Neural progenitor cell (in vitro differentiated cells): ENCODE results near the gene CCR2. TPM values are rescaled to one million over a fixed set of nuclear protein-coding genes. Genes with fewer than 3 reads are reported as not detected.
A peak's percentile ranks its signal among the peaks of the same experiment; 100 is the strongest.

Source experiments
- DNase-seq: peaks from one replicate; pipeline ENCODE4 v3.0.0-alpha.2; 2016; ENCODE audit warnings: low spot score
- H2AFZ ChIP-seq: fragments of 200-600 bp; sonication (generic); replicated peaks from 2 replicates; pipeline ENCODE4 v1.6.1; 2016; ENCODE audit warnings: antibody characterized with exemption
- H3F3A ChIP-seq: fragments of 200-600 bp; sonication (generic); 2 replicates; pipeline ENCODE4 v1.6.1; 2016; ENCODE audit warnings: antibody characterized with exemption, low read depth
- H3K27ac ChIP-seq: fragments of 200-600 bp; sonication (generic); 2 replicates; pipeline ENCODE4 v1.5.1; 2016; ENCODE audit warnings: mild to moderate bottlenecking
- H3K27me3 ChIP-seq: fragments of 200-600 bp; sonication (generic); 2 replicates; pipeline ENCODE4 v1.6.1; 2016; ENCODE audit warnings: mild to moderate bottlenecking, moderate library complexity
- H3K36me3 ChIP-seq: fragments of 200-600 bp; sonication (generic); 2 replicates; pipeline ENCODE4 v1.5.1; 2016
- H3K4me1 ChIP-seq: fragments of 200-600 bp; sonication (generic); 2 replicates; pipeline ENCODE4 v1.6.1; 2016; ENCODE audit warnings: mixed run types
- H3K4me2 ChIP-seq: fragments of 200-600 bp; sonication (generic); 2 replicates; pipeline ENCODE4 v1.6.1; 2016
- H3K4me3 ChIP-seq: fragments of 200-600 bp; sonication (generic); 2 replicates; pipeline ENCODE4 v1.5.1; 2016
- H3K79me2 ChIP-seq: fragments of 200-600 bp; sonication (generic); 2 replicates; pipeline ENCODE4 v1.6.1; 2016; ENCODE audit warnings: low read depth
- H3K9ac ChIP-seq: fragments of 200-600 bp; sonication (generic); 2 replicates; pipeline ENCODE4 v1.6.1; 2016
- H3K9me3 ChIP-seq: fragments of 200-600 bp; sonication (generic); 2 replicates; pipeline ENCODE4 v1.5.1; 2016; ENCODE audit warnings: low read depth
- H4K20me1 ChIP-seq: fragments of 200-600 bp; sonication (generic); 2 replicates; pipeline ENCODE4 v1.6.1; 2016; ENCODE audit warnings: low read depth
- H3K27ac Mint-ChIP-seq: 3 replicates; pipeline ENCODE4 v1.8.0; 2021; ENCODE audit warnings: mixed read lengths
- H3K27me3 Mint-ChIP-seq: 2 replicates; pipeline ENCODE4 v1.8.0; 2022; ENCODE audit warnings: low read depth, mild to moderate bottlenecking, inconsistent platforms, moderate library complexity, mixed read lengths; ENCODE audit not compliant: insufficient read depth
- H3K36me3 Mint-ChIP-seq: 3 replicates; pipeline ENCODE4 v1.8.0; 2021; ENCODE audit warnings: mixed read lengths
- H3K4me1 Mint-ChIP-seq: 3 replicates; pipeline ENCODE4 v1.8.0; 2021; ENCODE audit warnings: mixed read lengths
- H3K4me3 Mint-ChIP-seq: 3 replicates; pipeline ENCODE4 v1.8.0; 2021; ENCODE audit warnings: mild to moderate bottlenecking, moderate library complexity, mixed read lengths
- H3K9me3 Mint-ChIP-seq: 3 replicates; pipeline ENCODE4 v1.8.0; 2020; ENCODE audit warnings: mixed read lengths
- EZH2 ChIP-seq: fragments of 200-600 bp; sonication (generic); IDR thresholded peaks from 2 replicates; pipeline ENCODE4 v1.6.1; 2017; ENCODE audit warnings: antibody characterized with exemption, mild to moderate bottlenecking, moderate library complexity
- EZH2phosphoT487 ChIP-seq: fragments of 200-600 bp; sonication (generic); IDR thresholded peaks from 2 replicates; pipeline ENCODE4 v1.6.1; 2017; ENCODE audit warnings: antibody characterized with exemption
- total RNA-seq: library from RNA; depleted of rRNA; stranded (reverse); fragments of >200 nt; gene quantifications from 2 replicates; pipeline ENCODE4 v1.2.3, GENCODE V29; 2015; ENCODE audit warnings: low replicate concordance
- TF ChIP-seq, protein P1 (sequence below): fragments of 200-600 bp; sonication (generic); IDR thresholded peaks from 2 replicates; pipeline ENCODE4 v1.5.1; 2017; ENCODE audit warnings: antibody characterized with exemption, mild to moderate bottlenecking

The CCR2 gene
- total RNA-seq, 1 donor from 2014 or later = not detected

DNA sequence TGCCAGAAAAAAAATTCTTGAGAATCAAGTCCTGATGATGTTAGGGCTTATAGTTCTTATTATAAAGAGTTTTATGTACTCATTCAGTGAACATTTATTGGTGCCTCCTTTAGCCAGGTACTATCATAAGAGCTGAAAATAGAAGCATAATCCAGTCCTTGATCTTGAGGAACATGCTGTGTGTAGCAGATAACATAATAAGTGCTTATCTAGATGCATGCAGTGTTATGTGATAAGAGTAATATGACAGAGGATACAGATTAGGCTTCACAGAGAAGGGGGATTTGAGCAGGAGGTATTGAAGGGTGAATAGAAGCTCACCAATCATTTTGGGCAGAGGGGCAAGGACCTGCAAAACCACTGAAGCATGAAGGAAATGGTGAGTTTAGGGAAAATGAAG is 1.1 kb downstream of the CCR2 start:
- no peak overlapping the region for H3K4me3 ChIP-seq
- H3K4me1 ChIP-seq = peaks cover 6% of the 10 kb centered on the region
- no peak overlapping the region for H3K9ac ChIP-seq
- H3K4me2 ChIP-seq = no peak overlapping the region
- Mint-ChIP-seq H3K27ac (no peak overlapping the region), H3K4me3 (no peak overlapping the region), H3K4me1 (peaks cover 12% of the 10 kb centered on the region), H3K36me3 (no peaks in the 10 kb centered on the region), H3K9me3 (no peaks in the 10 kb centered on the region), H3K27me3 (peaks cover 3% of the 10 kb centered on the region)
- H3F3A ChIP-seq = no peaks in the 10 kb centered on the region
- H4K20me1 ChIP-seq = no peaks in the 10 kb centered on the region
- H3K9me3 ChIP-seq = no peaks in the 10 kb centered on the region
- no peaks in the 10 kb centered on the region for H3K36me3 ChIP-seq
- no peak for TF ChIP-seq EZH2phosphoT487
- no peaks in the 10 kb centered on the region for H3K79me2 ChIP-seq
- H3K27ac ChIP-seq = no peak overlapping the region
- H3K27me3 ChIP-seq = no peaks in the 10 kb centered on the region
- no peak for DNase-seq
- H2AFZ ChIP-seq = no peak overlapping the region

DNA sequence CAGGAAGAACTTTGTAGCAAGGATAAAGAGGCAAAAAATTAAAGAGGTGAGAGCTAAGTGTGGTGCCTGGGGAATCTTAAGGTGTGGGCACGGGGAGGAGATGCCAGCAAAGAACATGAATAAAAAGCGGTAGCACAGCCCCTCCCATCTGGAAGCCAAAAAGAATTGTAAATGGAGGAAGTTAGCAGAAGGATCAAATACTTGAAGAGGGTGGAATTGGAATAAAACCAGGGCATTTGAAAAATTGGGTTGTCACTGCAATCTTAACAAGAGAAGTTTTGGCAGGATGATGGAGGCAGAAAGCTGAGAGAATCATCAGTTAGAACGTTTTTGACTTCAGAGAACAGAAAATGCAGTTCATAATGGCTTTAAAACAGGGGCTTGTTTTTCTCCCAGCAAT is 2.4 kb downstream of the CCR2 start:
- Histone ChIP-seq H3F3A (peaks cover 3% of the 10 kb centered on the region), H3K27ac (no peak overlapping the region), H3K36me3 (no peaks in the 10 kb centered on the region), H3K27me3 (no peaks in the 10 kb centered on the region), H3K9me3 (no peaks in the 10 kb centered on the region), H4K20me1 (no peaks in the 10 kb centered on the region), H3K9ac (no peak overlapping the region), H2AFZ (no peak overlapping the region), H3K4me1 (peaks cover 17% of the 10 kb centered on the region), H3K4me3 (no peak overlapping the region), H3K4me2 (no peak overlapping the region), H3K79me2 (no peaks in the 10 kb centered on the region)
- H3K4me3 Mint-ChIP-seq = no peak overlapping the region
- TF ChIP-seq EZH2phosphoT487 = no peak
- TF ChIP-seq EZH2 = no peak
- TF ChIP-seq, protein P1, sequence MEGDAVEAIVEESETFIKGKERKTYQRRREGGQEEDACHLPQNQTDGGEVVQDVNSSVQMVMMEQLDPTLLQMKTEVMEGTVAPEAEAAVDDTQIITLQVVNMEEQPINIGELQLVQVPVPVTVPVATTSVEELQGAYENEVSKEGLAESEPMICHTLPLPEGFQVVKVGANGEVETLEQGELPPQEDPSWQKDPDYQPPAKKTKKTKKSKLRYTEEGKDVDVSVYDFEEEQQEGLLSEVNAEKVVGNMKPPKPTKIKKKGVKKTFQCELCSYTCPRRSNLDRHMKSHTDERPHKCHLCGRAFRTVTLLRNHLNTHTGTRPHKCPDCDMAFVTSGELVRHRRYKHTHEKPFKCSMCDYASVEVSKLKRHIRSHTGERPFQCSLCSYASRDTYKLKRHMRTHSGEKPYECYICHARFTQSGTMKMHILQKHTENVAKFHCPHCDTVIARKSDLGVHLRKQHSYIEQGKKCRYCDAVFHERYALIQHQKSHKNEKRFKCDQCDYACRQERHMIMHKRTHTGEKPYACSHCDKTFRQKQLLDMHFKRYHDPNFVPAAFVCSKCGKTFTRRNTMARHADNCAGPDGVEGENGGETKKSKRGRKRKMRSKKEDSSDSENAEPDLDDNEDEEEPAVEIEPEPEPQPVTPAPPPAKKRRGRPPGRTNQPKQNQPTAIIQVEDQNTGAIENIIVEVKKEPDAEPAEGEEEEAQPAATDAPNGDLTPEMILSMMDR = no peak
- no peak overlapping the region for H3K27ac Mint-ChIP-seq
- H3K9me3 Mint-ChIP-seq = no peaks in the 10 kb centered on the region
- peaks cover 3% of the 10 kb centered on the region for H3K27me3 Mint-ChIP-seq
- peaks cover 25% of the 10 kb centered on the region for H3K4me1 Mint-ChIP-seq
- DNase-seq = no peak
- no peaks in the 10 kb centered on the region for H3K36me3 Mint-ChIP-seq

DNA sequence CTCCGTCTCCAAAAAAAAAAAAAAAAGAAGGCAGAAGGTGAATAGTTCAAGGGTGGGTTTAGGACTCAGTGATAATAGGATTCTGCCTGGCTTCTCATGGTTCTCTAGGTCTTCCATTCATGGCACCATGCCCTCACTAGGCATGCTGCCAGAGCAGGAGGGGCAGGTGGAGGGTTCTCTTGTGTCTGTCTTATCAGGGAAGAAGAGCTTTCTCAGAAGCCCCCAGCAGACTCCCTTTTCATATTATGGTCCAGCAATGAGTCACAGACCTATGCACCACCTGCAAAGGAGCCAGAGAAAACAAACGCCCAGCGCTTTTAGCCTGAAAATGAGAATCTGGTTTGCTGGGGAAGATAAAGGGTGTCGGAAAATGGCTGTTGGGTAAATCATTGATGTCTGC is 3.0 kb downstream of the CCR2 start:
- no peaks in the 10 kb centered on the region for H3K79me2 ChIP-seq

DNA sequence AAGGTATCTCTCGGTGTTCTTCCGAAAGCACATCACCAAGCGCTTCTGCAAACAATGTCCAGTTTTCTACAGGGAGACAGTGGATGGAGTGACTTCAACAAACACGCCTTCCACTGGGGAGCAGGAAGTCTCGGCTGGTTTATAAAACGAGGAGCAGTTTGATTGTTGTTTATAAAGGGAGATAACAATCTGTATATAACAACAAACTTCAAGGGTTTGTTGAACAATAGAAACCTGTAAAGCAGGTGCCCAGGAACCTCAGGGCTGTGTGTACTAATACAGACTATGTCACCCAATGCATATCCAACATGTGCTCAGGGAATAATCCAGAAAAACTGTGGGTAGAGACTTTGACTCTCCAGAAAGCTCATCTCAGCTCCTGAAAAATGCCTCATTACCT is 4.6 kb downstream of the CCR2 start:
- H3K9me3 ChIP-seq = no peaks in the 10 kb centered on the region
- H3K4me3 Mint-ChIP-seq = no peak overlapping the region
- no peaks in the 10 kb centered on the region for H3K79me2 ChIP-seq
- no peak overlapping the region for H2AFZ ChIP-seq
- H3K36me3 ChIP-seq = no peaks in the 10 kb centered on the region
- peaks cover 3% of the 10 kb centered on the region for H3F3A ChIP-seq
- H4K20me1 ChIP-seq = no peaks in the 10 kb centered on the region
- H3K9ac ChIP-seq = no peak overlapping the region
- H3K27ac Mint-ChIP-seq = peak overlapping the region; percentile 51
- DNase-seq = no peak
- H3K36me3 Mint-ChIP-seq = no peaks in the 10 kb centered on the region
- H3K27me3 ChIP-seq = no peaks in the 10 kb centered on the region
- H3K4me3 ChIP-seq = no peak overlapping the region
- TF ChIP-seq EZH2 = no peak
- TF ChIP-seq, protein P1 = no peak
- no peak for TF ChIP-seq EZH2phosphoT487
- H3K9me3 Mint-ChIP-seq = no peaks in the 10 kb centered on the region
- H3K4me1 Mint-ChIP-seq = peaks cover 26% of the 10 kb centered on the region
- peaks cover 17% of the 10 kb centered on the region for H3K4me1 ChIP-seq
- no peak overlapping the region for H3K27ac ChIP-seq
- H3K27me3 Mint-ChIP-seq = peaks cover 3% of the 10 kb centered on the region
- H3K4me2 ChIP-seq = no peak overlapping the region

More for the DNA sequence above, 3.0 kb downstream of the CCR2 start:
- no peak overlapping the region for H3K9ac ChIP-seq
- no peak for DNase-seq
- H3K4me3 Mint-ChIP-seq = no peak overlapping the region
- H3K36me3 Mint-ChIP-seq = no peaks in the 10 kb centered on the region
- peaks cover 3% of the 10 kb centered on the region for H3F3A ChIP-seq
- no peaks in the 10 kb centered on the region for H3K9me3 ChIP-seq
- H3K27me3 ChIP-seq = no peaks in the 10 kb centered on the region
- no peaks in the 10 kb centered on the region for H4K20me1 ChIP-seq
- no peak overlapping the region for H3K4me3 ChIP-seq
- H3K4me1 Mint-ChIP-seq = peaks cover 26% of the 10 kb centered on the region
- H3K27ac ChIP-seq = no peak overlapping the region
- H3K27ac Mint-ChIP-seq = no peak overlapping the region
- no peaks in the 10 kb centered on the region for H3K9me3 Mint-ChIP-seq
- peaks cover 3% of the 10 kb centered on the region for H3K27me3 Mint-ChIP-seq
- peaks cover 17% of the 10 kb centered on the region for H3K4me1 ChIP-seq
- no peak overlapping the region for H2AFZ ChIP-seq
- no peak for TF ChIP-seq EZH2phosphoT487
- H3K36me3 ChIP-seq = no peaks in the 10 kb centered on the region
- H3K4me2 ChIP-seq = no peak overlapping the region
